K562 (cell line): Measurements from ENCODE around the gene DUSP28. TPM values are rescaled to one million over a fixed set of nuclear protein-coding genes. Genes with fewer than 3 reads are reported as not detected.

ENCODE experiments used
- ARID3A ChIP-seq: IDR thresholded peaks from 2 replicates; pipeline ENCODE4 v1.6.1; 2012; ENCODE audit warnings: low read depth, low read length, improper control_type of control experiment, borderline replicate concordance
- CCNT2 ChIP-seq: IDR thresholded peaks from 2 replicates; pipeline ENCODE4 v1.6.1; 2011; ENCODE audit warnings: borderline replicate concordance, low read depth, mild to moderate bottlenecking, moderate library complexity, mixed read lengths, low read length; ENCODE audit not compliant: insufficient read length; ENCODE audit errors: extremely low read depth
- EHMT2 ChIP-seq: fragments of 450-650 bp; IDR thresholded peaks from 2 replicates; pipeline ENCODE4 v1.6.1; 2018; ENCODE audit warnings: antibody characterized with exemption
- FOXP1 ChIP-seq: sonication (generic); formaldehyde crosslinking; IDR thresholded peaks from 2 replicates; pipeline ENCODE4 v1.8.0; 2022; ENCODE audit warnings: mild to moderate bottlenecking, missing genetic modification reagents
- HMG20A ChIP-seq: fragments of 450-650 bp; formaldehyde crosslinking; conservative IDR thresholded peaks from 2 replicates; pipeline ENCODE4 v1.4.0; 2020; ENCODE audit warnings: mild to moderate bottlenecking, mixed read lengths
- ID3 ChIP-seq, 2 experiments: fragments of 250-450 bp in 1 of 2; fragments of 450-650 bp in 1 of 2; sonication (Bioruptor Pico) in 1 of 2; IDR thresholded peaks; 2 replicates each; pipeline versions ENCODE4 v1.6.1 to v1.8.0; 2016 to 2021; ENCODE audit warnings: mild to moderate bottlenecking in 2 of 2, moderate library complexity in 2 of 2, missing compliant biosample characterization in 1 of 2, missing genetic modification characterization in 1 of 2
- MCM3 ChIP-seq: fragments of 450-650 bp; IDR thresholded peaks from 2 replicates; pipeline ENCODE4 v1.6.1; 2016
- POU5F1 ChIP-seq: fragments of 150-350 bp; IDR thresholded peaks from 2 replicates; pipeline ENCODE4 v1.6.1; 2014; ENCODE audit warnings: borderline replicate concordance, low read length, low read depth, mild to moderate bottlenecking; ENCODE audit not compliant: partially characterized antibody
- PRDM10 ChIP-seq: fragments of 450-650 bp; IDR thresholded peaks from 2 replicates; pipeline ENCODE4 v1.6.1; 2018; ENCODE audit not compliant: partially characterized antibody
- RBM17 ChIP-seq: fragments of 200-400 bp; formaldehyde crosslinking; IDR thresholded peaks from 2 replicates; pipeline ENCODE4 v1.6.1; 2017; ENCODE audit warnings: low read depth, mild to moderate bottlenecking, low read length, borderline replicate concordance
- SLC30A9 ChIP-seq: fragments of 250-450 bp; sonication (Bioruptor Pico); IDR thresholded peaks from 2 replicates; pipeline ENCODE4 v1.8.0; 2022; ENCODE audit warnings: mild to moderate bottlenecking, moderate library complexity
- SMAD1 ChIP-seq: fragments of 150-350 bp; IDR thresholded peaks from 2 replicates; pipeline ENCODE4 v1.6.1; 2014; ENCODE audit warnings: low read length, low read depth; ENCODE audit not compliant: partially characterized antibody
- TRIM24 ChIP-seq, 2 experiments: fragments of 450-650 bp; IDR thresholded peaks; 2 replicates each; pipeline ENCODE4 v1.6.1; 2016
- ZBTB5 ChIP-seq: fragments of 450-650 bp; IDR thresholded peaks from 2 replicates; pipeline ENCODE4 v1.6.1; 2017; ENCODE audit warnings: antibody characterized with exemption
- ZC3H11A ChIP-seq: IDR thresholded peaks from 2 replicates; pipeline ENCODE4 v1.6.1; 2012; ENCODE audit warnings: low read depth, low read length, improper control_type of control experiment
- ZFP36 ChIP-seq: fragments of 150-350 bp; IDR thresholded peaks from 2 replicates; pipeline ENCODE4 v1.6.1; 2018; ENCODE audit warnings: low read length, low read depth; ENCODE audit not compliant: partially characterized antibody
- ZKSCAN8 ChIP-seq: fragments of 200-800 bp; sonication (Bioruptor generic); IDR thresholded peaks from 2 replicates; pipeline ENCODE4 v1.6.1; 2016; ENCODE audit warnings: missing genetic modification characterization, missing compliant biosample characterization
- ZNF124 ChIP-seq: sonication (generic); formaldehyde crosslinking; IDR thresholded peaks from 2 replicates; pipeline ENCODE4 v1.8.1; 2022; ENCODE audit warnings: missing genetic modification reagents
- ZNF699 ChIP-seq: fragments of 250-450 bp; sonication (Bioruptor Pico); IDR thresholded peaks from 2 replicates; pipeline ENCODE4 v1.8.0; 2021; ENCODE audit warnings: mild to moderate bottlenecking, moderate library complexity; ENCODE audit not compliant: insufficient replicate concordance
- ZNF830 ChIP-seq: fragments of 250-450 bp; sonication (Bioruptor Pico); IDR thresholded peaks from 2 replicates; pipeline ENCODE4 v1.5.0; 2021; ENCODE audit warnings: mild to moderate bottlenecking
- polyA plus RNA-seq, 8 experiments: library from polyadenylated mRNA; depleted of rRNA in 4 of 8; stranded (reverse) in 5 of 8; unstranded in 3 of 8; fragments of >200 nt; fragmentation: Nextera tagmentation in 2 of 8; fragmentation: Illumina TruSeq in 1 of 8; extraction: Ambion mirVana in 2 of 8; extraction: Trizol in 1 of 8; gene quantifications; 2 replicates each; pipeline versions ENCODE4 v1.2.1 to v1.2.3, GENCODE V29; 2011 to 2014; ENCODE audit warnings: inconsistent platforms in 1 of 8, missing spikeins in 1 of 8
- total RNA-seq, 7 experiments: library from RNA; depleted of rRNA in 6 of 7; stranded (reverse); fragments of >200 nt in 6 of 7; fragmentation: Illumina TruSeq in 2 of 7; extraction: Trizol in 2 of 7; gene quantifications; 2 replicates each; pipeline versions ENCODE4 v1.2.1 to v1.2.3, GENCODE V29; 2011 to 2021; ENCODE audit warnings: low replicate concordance in 1 of 7

Gene DUSP28
- total and polyA plus RNA-seq, 9 of the 15 experiments (the other 6 are each of a cell fraction or from before 2014, with no cell fraction given), result 2.8 to 8.1 (median 4.2) TPM

- TF ChIP-seq PRDM10, result no peak
- TF ChIP-seq EHMT2, result no peak
- TF ChIP-seq MCM3, result no peak
- TF ChIP-seq HMG20A, result no peak
- no peak for TF ChIP-seq ZFP36
- TF ChIP-seq ID3 (CRISPR knock-in tag; IDR thresholded peaks at IDR 0.05), result no peak
- TF ChIP-seq ID3 (tag; IDR thresholded peaks at IDR 0.05), result no peak
- no peak for TF ChIP-seq ZKSCAN8
- no peak for TF ChIP-seq ZNF124 (CRISPR knock-in tag)
- TF ChIP-seq ZNF830 (CRISPR knock-in tag), result no peak
- TF ChIP-seq SMAD1, result no peak
- TF ChIP-seq POU5F1, result no peak
- no peak for TF ChIP-seq ARID3A
- no peak for TF ChIP-seq ZNF699 (CRISPR knock-in tag)
- no peak for TF ChIP-seq CCNT2
- TF ChIP-seq ZBTB5, result no peak
- TF ChIP-seq RBM17, result no peak
- TF ChIP-seq FOXP1 (CRISPR knock-in tag), result no peak
- no peak for TF ChIP-seq TRIM24 (IDR thresholded peaks at IDR 0.05)
- no peak for TF ChIP-seq SLC30A9 (CRISPR knock-in tag)
- no peak for TF ChIP-seq ZC3H11A
These were observed 6.3 kb downstream of the DUSP28 start (continued) for GRCh38 chr2:240566203-240567136.
